Body of pancreas (tissue), 4 donors: ENCODE results near the gene ARAP1. TPM values are rescaled to one million over a fixed set of nuclear protein-coding genes. Genes with fewer than 3 reads are reported as not detected.
A peak's percentile ranks its signal among the peaks of the same experiment; 100 is the strongest.

Experiments used
- ATAC-seq: fragments of 150-250 bp; one replicate; pipeline ENCODE4 v1.9.1; 2016
- DNase-seq, 4 donors: peaks; one replicate each; pipeline ENCODE4 v3.0.0-alpha.2; 2019
- H3K27ac ChIP-seq, 4 donors: fragments of 200-600 bp; sonication (generic); 1 replicate in 3 of 4; 2 replicates in 1 of 4; pipeline versions ENCODE4 v1.5.1 to v1.6.1; 2016 to 2019; ENCODE audit warnings: mild to moderate bottlenecking in 1 of 4, mixed read lengths in 1 of 4, moderate library complexity in 1 of 4
- H3K27me3 ChIP-seq, 2 donors: fragments of 200-600 bp; sonication (generic); one replicate each; pipeline ENCODE4 v1.6.0; 2016; ENCODE audit warnings: mild to moderate bottlenecking in 1 of 2
- H3K36me3 ChIP-seq, 2 donors: fragments of 200-600 bp; sonication (generic); replicated peaks in 1 of 2; 2 replicates each; pipeline ENCODE4 v1.5.1; 2016; ENCODE audit warnings: low read depth in 2 of 2; ENCODE audit not compliant: insufficient read depth in 1 of 2
- H3K4me1 ChIP-seq: fragments of 200-600 bp; sonication (generic); one replicate; pipeline ENCODE4 v1.6.0; 2016
- H3K4me3 ChIP-seq, 2 donors: fragments of 200-600 bp; sonication (generic); 1 replicate in 1 of 2; 2 replicates in 1 of 2; pipeline ENCODE4 v1.5.1; 2016 to 2019
- H3K9me3 ChIP-seq, 3 donors: fragments of 200-600 bp; sonication (generic); 1 replicate in 2 of 3; 2 replicates in 1 of 3; pipeline ENCODE4 v1.5.1; 2016
- CTCF ChIP-seq, 7 experiments: fragments of 450-650 bp in 4 of 7; fragments of 200-600 bp in 3 of 7; sonication (generic) in 3 of 7; IDR thresholded peaks; one replicate each; pipeline ENCODE4 v1.5.1; 2016 to 2019; ENCODE audit warnings: antibody characterized with exemption in 7 of 7
- POLR2A ChIP-seq, 3 donors: fragments of 450-650 bp; IDR thresholded peaks; one replicate each; pipeline ENCODE4 v1.6.1; 2016; ENCODE audit warnings: antibody characterized with exemption in 3 of 3, mild to moderate bottlenecking in 2 of 3
- WGBS, 2 donors: methylation state at CpG; one replicate each; pipeline ENCODE4 v1.1.5; 2017; 5-methylcytosine and 5-hydroxymethylcytosine counted together
- intact Hi-C: fragments of 100-400 bp; cut with DNase I; formaldehyde crosslinking; loops from one replicate; pipeline ENCODE4 v1.15.1; 2023
- total RNA-seq, 2 donors: library from RNA; depleted of rRNA; stranded (reverse); fragments of >200 nt; gene quantifications; one replicate each; pipeline ENCODE4 v1.1.0, GENCODE V29; 2016

Gene ARAP1
- total RNA-seq, 2 donors from 2014 or later, result 63.3 to 208 TPM

- peaks cover 50% of the 10 kb centered on the region for H3K4me1 ChIP-seq
- H3K4me3 ChIP-seq, result no peak overlapping the region
- ATAC-seq, result no peak
- no peaks in the 10 kb centered on the region for H3K27me3 ChIP-seq
- no peak for TF ChIP-seq CTCF (IDR thresholded peaks at IDR 0.05)
- TF ChIP-seq POLR2A (IDR thresholded peaks at IDR 0.05), result no peak
- DNase-seq, result peak in 2 of 4 donors; percentile 51 to 52
- 25 to 42% methylated on average over 7 to 9 of the region's 9 CpGs for WGBS, 2 donors
- peak overlapping the region; percentile 25 to 95 (median 61) for H3K27ac ChIP-seq
- H3K9me3 ChIP-seq, result no peaks in the 10 kb centered on the region
- intact Hi-C loops, result no loop called here
- no peaks in the 10 kb centered on the region for H3K36me3 ChIP-seq
These were observed 28.7 kb downstream of the ARAP1 start for GRCh38 chr11:72723508-72723907.

GRCh38 chr11:72722050-72722748 lies 30.0 kb downstream of the ARAP1 start:
- Histone ChIP-seq H3K9me3 (no peaks in the 10 kb centered on the region), H3K36me3 (no peaks in the 10 kb centered on the region), H3K4me3 (peak overlapping the region; percentile 16 to 76), H3K27ac (peak overlapping the region; percentile 79 to 95 (median 90)), H3K4me1 (peaks cover 62% of the 10 kb centered on the region), H3K27me3 (no peaks in the 10 kb centered on the region)
- intact Hi-C loops, result no loop called here
- DNase-seq (peak; percentile 90 to 94 (median 91)), ATAC-seq (peak; percentile 93)
- TF ChIP-seq POLR2A (IDR thresholded peaks at IDR 0.05) (peak in 2 of 3 donors; percentile 85 to 91), CTCF (IDR thresholded peaks at IDR 0.05) (peak in 1 of 7 experiments; percentile 1)
- 0% methylated on average over 6 to 10 of the region's 10 CpGs for WGBS, 2 donors

- ATAC-seq (peak; percentile 10), DNase-seq (peak; percentile 45 to 51 (median 48))
- H3K4me1 ChIP-seq, result peaks cover 63% of the 10 kb centered on the region
- peak overlapping the region; percentile 16 to 76 for H3K4me3 ChIP-seq
- H3K9me3 ChIP-seq, result no peaks in the 10 kb centered on the region
- H3K27ac ChIP-seq, result peak overlapping the region; percentile 79 to 95 (median 90)
- H3K36me3 ChIP-seq, result no peaks in the 10 kb centered on the region
- intact Hi-C loops, result no loop called here
- TF ChIP-seq CTCF (IDR thresholded peaks at IDR 0.05) (no peak), POLR2A (IDR thresholded peaks at IDR 0.05) (no peak)
- WGBS, 2 donors, result 0% methylated on average over 12 to 13 of the region's 13 CpGs
- H3K27me3 ChIP-seq, result no peaks in the 10 kb centered on the region
These were observed 30.5 kb downstream of the ARAP1 start for GRCh38 chr11:72721689-72722049.

- H3K27ac ChIP-seq, result peak overlapping the region; percentile 5 to 95 (median 90)
- no peaks in the 10 kb centered on the region for H3K36me3 ChIP-seq
- no peaks in the 10 kb centered on the region for H3K27me3 ChIP-seq
- TF ChIP-seq CTCF (IDR thresholded peaks at IDR 0.05), result no peak
- TF ChIP-seq POLR2A (IDR thresholded peaks at IDR 0.05), result no peak
- intact Hi-C loops, result no loop called here
- no peak for DNase-seq
- WGBS, 2 donors, result 0 to 6% methylated on average over 3 of the region's 3 CpGs
- no peak for ATAC-seq
- no peaks in the 10 kb centered on the region for H3K9me3 ChIP-seq
- H3K4me1 ChIP-seq, result peaks cover 67% of the 10 kb centered on the region
- H3K4me3 ChIP-seq, result peak overlapping the region; percentile 16 to 76
These were observed 30.9 kb downstream of the ARAP1 start for GRCh38 chr11:72721276-72721675.

GRCh38 chr11:72720784-72721183 lies 31.4 kb downstream of the ARAP1 start:
- TF ChIP-seq POLR2A (IDR thresholded peaks at IDR 0.05) (no peak), CTCF (IDR thresholded peaks at IDR 0.05) (no peak)

More at GRCh38 chr11:72720784-72721183, 31.4 kb downstream of the ARAP1 start:
- H3K27ac ChIP-seq, result peak overlapping the region; percentile 5 to 95 (median 90)
- ATAC-seq (no peak), DNase-seq (peak in 2 of 4 donors; percentile 39 to 40)
- peaks cover 69% of the 10 kb centered on the region for H3K4me1 ChIP-seq
- peak overlapping the region in 1 of 2 donors; percentile 16 for H3K4me3 ChIP-seq
- 32 to 34% methylated on average over 4 of the region's 4 CpGs for WGBS, 2 donors
- H3K27me3 ChIP-seq, result no peaks in the 10 kb centered on the region
- no peaks in the 10 kb centered on the region for H3K9me3 ChIP-seq
- H3K36me3 ChIP-seq, result no peaks in the 10 kb centered on the region
- intact Hi-C loops, result no loop called here
